NB4 (cell line): ENCODE measurements around the gene HECTD4.

ENCODE experiments used
- CTCF ChIP-seq: IDR thresholded peaks from one replicate; pipeline ENCODE4 v1.5.1; 2012; ENCODE audit warnings: low read depth, low read length
- MAX ChIP-seq: IDR thresholded peaks from 2 replicates; pipeline ENCODE4 v1.6.1; 2011; ENCODE audit warnings: low read depth, low read length
- POLR2A ChIP-seq: IDR thresholded peaks from 2 replicates; pipeline ENCODE4 v1.6.1; 2011; ENCODE audit warnings: mild to moderate bottlenecking; ENCODE audit not compliant: insufficient read length; ENCODE audit errors: extremely low read depth

GRCh38 chr12:112305951-112306350 is 76.3 kb downstream of the HECTD4 start:
- TF ChIP-seq CTCF (no peak), MAX (no peak), POLR2A (no peak)
